Colonic mucosa (tissue), 4 donors: ENCODE results near the gene CRKL. TPM values are rescaled to one million over a fixed set of nuclear protein-coding genes. Genes with fewer than 3 reads are reported as not detected.
A peak's percentile ranks its signal among the peaks of the same experiment; 100 is the strongest.

Experiments used
- DNase-seq: peaks from one replicate; pipeline ENCODE4 v3.0.0-alpha.2; 2020
- H3K27ac ChIP-seq: fragments of 200-600 bp; one replicate; pipeline ENCODE4 v1.8.0; 2021
- H3K27me3 ChIP-seq: fragments of 200-600 bp; one replicate; pipeline ENCODE4 v1.8.0; 2021
- H3K36me3 ChIP-seq: fragments of 200-600 bp; one replicate; pipeline ENCODE4 v1.8.0; 2021
- H3K4me1 ChIP-seq: fragments of 200-600 bp; one replicate; pipeline ENCODE4 v1.8.0; 2021; ENCODE audit warnings: mild to moderate bottlenecking
- H3K4me3 ChIP-seq: fragments of 200-600 bp; one replicate; pipeline ENCODE4 v1.8.0; 2021
- H3K9ac ChIP-seq, 2 donors: one replicate each; pipeline ENCODE4 v1.7.0; 2013; ENCODE audit warnings: control low read depth in 2 of 2, low read depth in 2 of 2, low read length in 2 of 2
- H3K9me3 ChIP-seq: fragments of 200-600 bp; one replicate; pipeline ENCODE4 v1.8.0; 2021
- intact Hi-C: fragments of 100-400 bp; cut with DNase I; formaldehyde crosslinking; loops from one replicate; pipeline ENCODE4 v1.14.1; 2022
- total RNA-seq, 2 donors: library from RNA; stranded (reverse); fragmentation: NEBNext Ultra II Directional in 1 of 2; extraction: Animal tissue kit (Norgen Biotek cat#: 25700) in 1 of 2; gene quantifications; one replicate each; pipeline ENCODE4 v1.2.1, GENCODE V29; 2021
- TF ChIP-seq, protein P1 (sequence below): fragments of 200-600 bp; IDR thresholded peaks from one replicate; pipeline ENCODE4 v1.8.0; 2022; ENCODE audit warnings: antibody characterized with exemption, mild to moderate bottlenecking
- donor health status: healthy.
- donor health status: DM: no; HTN: no; CAD: no.
- donor health status: DM: no; HTN: no; CAD: no.

Gene CRKL
- total RNA-seq, 2 donors from 2014 or later = 63.6 to 82.5 TPM

GRCh38 chr22:20885017-20885556, 32.1 kb upstream of the CRKL start:
- H3K4me3 ChIP-seq = no peak overlapping the region
- H3K9ac ChIP-seq = peak overlapping the region in 1 of 2 donors; percentile 58
- DNase-seq = no peak
- no peaks in the 10 kb centered on the region for H3K9me3 ChIP-seq
- H3K27me3 ChIP-seq = no peaks in the 10 kb centered on the region
- H3K36me3 ChIP-seq = no peaks in the 10 kb centered on the region
- H3K4me1 ChIP-seq = peaks cover 13% of the 10 kb centered on the region
- TF ChIP-seq, protein P1, sequence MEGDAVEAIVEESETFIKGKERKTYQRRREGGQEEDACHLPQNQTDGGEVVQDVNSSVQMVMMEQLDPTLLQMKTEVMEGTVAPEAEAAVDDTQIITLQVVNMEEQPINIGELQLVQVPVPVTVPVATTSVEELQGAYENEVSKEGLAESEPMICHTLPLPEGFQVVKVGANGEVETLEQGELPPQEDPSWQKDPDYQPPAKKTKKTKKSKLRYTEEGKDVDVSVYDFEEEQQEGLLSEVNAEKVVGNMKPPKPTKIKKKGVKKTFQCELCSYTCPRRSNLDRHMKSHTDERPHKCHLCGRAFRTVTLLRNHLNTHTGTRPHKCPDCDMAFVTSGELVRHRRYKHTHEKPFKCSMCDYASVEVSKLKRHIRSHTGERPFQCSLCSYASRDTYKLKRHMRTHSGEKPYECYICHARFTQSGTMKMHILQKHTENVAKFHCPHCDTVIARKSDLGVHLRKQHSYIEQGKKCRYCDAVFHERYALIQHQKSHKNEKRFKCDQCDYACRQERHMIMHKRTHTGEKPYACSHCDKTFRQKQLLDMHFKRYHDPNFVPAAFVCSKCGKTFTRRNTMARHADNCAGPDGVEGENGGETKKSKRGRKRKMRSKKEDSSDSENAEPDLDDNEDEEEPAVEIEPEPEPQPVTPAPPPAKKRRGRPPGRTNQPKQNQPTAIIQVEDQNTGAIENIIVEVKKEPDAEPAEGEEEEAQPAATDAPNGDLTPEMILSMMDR = no peak
- intact Hi-C loops = no loop called here
- peak overlapping the region; percentile 80 for H3K27ac ChIP-seq

GRCh38 chr22:20885557-20886323, 31.5 kb upstream of the CRKL start:
- no peaks in the 10 kb centered on the region for H3K27me3 ChIP-seq
- H3K9me3 ChIP-seq = no peaks in the 10 kb centered on the region
- H3K27ac ChIP-seq = peak overlapping the region; percentile 80
- H3K36me3 ChIP-seq = no peaks in the 10 kb centered on the region
- peak overlapping the region in 1 of 2 donors; percentile 58 for H3K9ac ChIP-seq
- peak; percentile 92 for DNase-seq
- peaks cover 13% of the 10 kb centered on the region for H3K4me1 ChIP-seq
- intact Hi-C loops = no loop called here
- TF ChIP-seq, protein P1 = peak; percentile 84
- H3K4me3 ChIP-seq = no peak overlapping the region

DNA sequence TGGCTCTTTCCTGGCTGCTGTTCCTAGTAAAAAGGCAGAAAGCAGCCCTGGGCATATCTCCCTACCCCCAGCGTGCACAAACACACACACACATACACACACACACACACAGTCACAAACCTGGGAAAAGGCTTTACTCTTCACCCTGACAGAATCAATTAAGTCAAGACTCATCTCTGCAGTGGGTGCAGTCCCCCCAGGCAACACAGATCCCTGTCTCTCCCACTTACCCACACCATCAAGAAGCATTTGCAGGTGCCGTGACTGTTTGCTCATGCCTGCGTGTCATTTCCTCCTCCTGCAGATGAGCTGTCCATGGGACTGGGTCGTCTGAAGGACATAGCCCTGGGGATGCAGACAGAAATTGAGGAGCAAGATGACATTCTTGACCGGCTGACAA, 29.8 kb upstream of the CRKL start:
- Histone ChIP-seq H3K4me1 (peaks cover 13% of the 10 kb centered on the region), H3K36me3 (no peaks in the 10 kb centered on the region), H3K4me3 (no peak overlapping the region), H3K9ac (no peak overlapping the region), H3K27ac (no peak overlapping the region), H3K9me3 (no peaks in the 10 kb centered on the region), H3K27me3 (no peaks in the 10 kb centered on the region)
- TF ChIP-seq, protein P1 = no peak
- intact Hi-C loops = no loop called here
- no peak for DNase-seq

GRCh38 chr22:20889025-20889704, 28.0 kb upstream of the CRKL start:
- no peak overlapping the region for H3K4me3 ChIP-seq
- no peaks in the 10 kb centered on the region for H3K36me3 ChIP-seq
- no peak overlapping the region for H3K9ac ChIP-seq
- H3K9me3 ChIP-seq = no peaks in the 10 kb centered on the region
- H3K27me3 ChIP-seq = no peaks in the 10 kb centered on the region
- no peak overlapping the region for H3K27ac ChIP-seq
- peaks cover 13% of the 10 kb centered on the region for H3K4me1 ChIP-seq
- TF ChIP-seq, protein P1 = no peak
- intact Hi-C loops = no loop called here
- DNase-seq = no peak

DNA sequence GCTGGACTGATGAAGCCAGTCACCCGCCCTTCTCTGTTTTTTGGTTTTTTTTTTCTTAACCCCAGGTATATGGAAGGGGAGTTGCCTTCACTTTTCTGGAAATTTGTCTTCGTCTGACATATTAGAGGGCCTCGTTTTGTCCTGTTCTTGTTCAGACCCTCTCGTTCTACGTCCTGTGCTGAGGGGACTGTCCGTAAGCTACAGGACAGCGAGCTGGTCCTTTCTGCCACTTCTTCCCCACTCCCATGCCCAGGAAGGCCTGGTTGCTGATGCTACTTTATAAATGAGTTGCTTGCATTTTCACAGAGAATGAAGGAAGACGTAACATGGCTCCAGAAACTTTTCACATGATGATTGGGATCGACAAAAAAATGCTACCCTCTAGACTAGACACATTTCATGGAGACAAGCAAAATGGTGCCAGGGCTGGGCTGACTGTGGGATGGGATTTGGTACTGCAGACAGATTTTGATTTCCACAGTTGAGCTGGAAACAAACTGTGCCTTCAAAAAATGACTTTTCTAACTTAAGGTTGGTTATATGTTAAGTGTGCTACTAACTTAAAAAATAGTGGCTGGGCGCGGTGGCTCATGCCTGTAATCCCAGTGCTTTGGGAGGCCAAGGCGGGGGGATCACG, 27.2 kb upstream of the CRKL start:
- Histone ChIP-seq H3K4me3 (no peak overlapping the region), H3K27ac (no peak overlapping the region), H3K9ac (no peak overlapping the region), H3K4me1 (peaks cover 13% of the 10 kb centered on the region), H3K9me3 (no peaks in the 10 kb centered on the region), H3K36me3 (no peaks in the 10 kb centered on the region), H3K27me3 (no peaks in the 10 kb centered on the region)
- intact Hi-C loops = loop anchor here (10.0 kb wide), 1 partner anchor 185 kb away; no protein-coding TSS in a partner anchor
- TF ChIP-seq, protein P1 = no peak
- no peak for DNase-seq
